HepG2 (cell line): ENCODE results near the gene NCOA3. TPM values are rescaled to one million over a fixed set of nuclear protein-coding genes. Genes with fewer than 3 reads are reported as not detected.

Source experiments
- ATF7-NPFF ChIP-seq: sonication (generic); formaldehyde crosslinking; IDR thresholded peaks from 2 replicates; pipeline ENCODE4 v1.8.1; 2023; ENCODE audit warnings: mild to moderate bottlenecking, low read depth, missing genetic modification reagents, moderate library complexity
- BRCA1 ChIP-seq: sonication (generic); formaldehyde crosslinking; IDR thresholded peaks from 2 replicates; pipeline ENCODE4 v1.4.0; 2020; ENCODE audit warnings: missing genetic modification reagents
- EED ChIP-seq: sonication (generic); formaldehyde crosslinking; IDR thresholded peaks from 2 replicates; pipeline ENCODE4 v1.5.0; 2020; ENCODE audit warnings: mild to moderate bottlenecking, missing genetic modification reagents
- FOSL2 ChIP-seq: sonication (generic); formaldehyde crosslinking; IDR thresholded peaks from 2 replicates; pipeline ENCODE4 v1.4.0; 2020; ENCODE audit warnings: missing genetic modification reagents
- FOXC1 ChIP-seq: sonication (generic); formaldehyde crosslinking; IDR thresholded peaks from 2 replicates; pipeline ENCODE4 v1.8.0; 2022; ENCODE audit warnings: mild to moderate bottlenecking, missing genetic modification reagents, borderline replicate concordance
- FOXJ3 ChIP-seq: sonication (generic); formaldehyde crosslinking; IDR thresholded peaks from 2 replicates; pipeline ENCODE4 v1.4.0; 2020; ENCODE audit warnings: missing genetic modification reagents, mild to moderate bottlenecking, borderline replicate concordance
- GFI1 ChIP-seq: sonication (generic); formaldehyde crosslinking; IDR thresholded peaks from 2 replicates; pipeline ENCODE4 v1.5.0; 2020; ENCODE audit warnings: missing genetic modification reagents, mild to moderate bottlenecking, borderline replicate concordance
- KLF9 ChIP-seq: IDR thresholded peaks from 2 replicates; pipeline ENCODE4 v1.6.1; 2016; ENCODE audit warnings: low read depth
- MIER3 ChIP-seq: IDR thresholded peaks from 2 replicates; pipeline ENCODE4 v1.6.1; 2016; ENCODE audit warnings: missing compliant biosample characterization, borderline replicate concordance
- PRMT3 ChIP-seq: sonication (generic); formaldehyde crosslinking; IDR thresholded peaks from 2 replicates; pipeline ENCODE4 v1.8.1; 2022; ENCODE audit warnings: low read depth, mild to moderate bottlenecking, moderate library complexity, missing genetic modification reagents, borderline replicate concordance
- RBFOX2 ChIP-seq: fragments of 200-400 bp; formaldehyde crosslinking; IDR thresholded peaks from 2 replicates; pipeline ENCODE4 v1.6.1; 2017; ENCODE audit warnings: low read depth, mild to moderate bottlenecking, low read length
- RCOR2 ChIP-seq: IDR thresholded peaks from 2 replicates; pipeline ENCODE4 v1.6.1; 2016; ENCODE audit warnings: missing biosample characterization, missing genetic modification reagents
- SUZ12 ChIP-seq: fragments of 150-350 bp; IDR thresholded peaks from 2 replicates; pipeline ENCODE4 v1.6.1; 2014; ENCODE audit warnings: low read depth, low read length
- TCF7L2 ChIP-seq: IDR thresholded peaks from 2 replicates; pipeline ENCODE4 v1.6.1; 2011; ENCODE audit warnings: mild to moderate bottlenecking, low read depth, low read length, moderate library complexity
- ZNF138 ChIP-seq: sonication (generic); formaldehyde crosslinking; IDR thresholded peaks from 2 replicates; pipeline ENCODE4 v1.5.0; 2020; ENCODE audit warnings: mild to moderate bottlenecking, low read depth, missing genetic modification reagents
- ZNF451 ChIP-seq: sonication (generic); formaldehyde crosslinking; IDR thresholded peaks from 2 replicates; pipeline ENCODE4 v1.5.0; 2020; ENCODE audit warnings: mild to moderate bottlenecking, missing genetic modification reagents
- ZNF496 ChIP-seq: sonication (generic); formaldehyde crosslinking; IDR thresholded peaks from 2 replicates; pipeline ENCODE4 v1.8.1; 2023; ENCODE audit warnings: mild to moderate bottlenecking, moderate library complexity, missing genetic modification reagents; ENCODE audit not compliant: insufficient replicate concordance
- ZNF501 ChIP-seq: sonication (generic); formaldehyde crosslinking; IDR thresholded peaks from 2 replicates; pipeline ENCODE4 v1.5.1; 2020; ENCODE audit warnings: mild to moderate bottlenecking, moderate library complexity, missing genetic modification reagents
- ZNF530 ChIP-seq: sonication (generic); formaldehyde crosslinking; IDR thresholded peaks from 2 replicates; pipeline ENCODE4 v1.5.0; 2020; ENCODE audit warnings: low read depth, mild to moderate bottlenecking, missing genetic modification reagents
- ZNF563 ChIP-seq: sonication (generic); formaldehyde crosslinking; IDR thresholded peaks from 2 replicates; pipeline ENCODE4 v1.8.0; 2022; ENCODE audit warnings: mild to moderate bottlenecking, moderate library complexity, missing genetic modification reagents
- ZNF75D ChIP-seq: sonication (generic); formaldehyde crosslinking; IDR thresholded peaks from 2 replicates; pipeline ENCODE4 v1.8.1; 2023; ENCODE audit warnings: missing genetic modification reagents, mild to moderate bottlenecking, borderline replicate concordance
- ZSCAN9 ChIP-seq: IDR thresholded peaks from 2 replicates; pipeline ENCODE4 v1.6.1; 2016; ENCODE audit warnings: borderline replicate concordance
- polyA plus RNA-seq, 8 experiments: library from polyadenylated mRNA; depleted of rRNA in 3 of 8; stranded (reverse) in 7 of 8; unstranded in 1 of 8; fragments of >200 nt; fragmentation: Illumina TruSeq in 4 of 8; extraction: Trizol in 4 of 8; gene quantifications; 2 replicates each; pipeline versions ENCODE4 v1.2.1 to v1.2.3, GENCODE V29; 2011 to 2016; ENCODE audit warnings: low read depth in 4 of 8, missing spikeins in 1 of 8, mixed read lengths in 1 of 8; ENCODE audit not compliant: insufficient read depth in 1 of 8
- total RNA-seq, 5 experiments: library from RNA; depleted of rRNA; stranded (reverse); fragments of >200 nt; fragmentation: Illumina TruSeq; extraction: Trizol; gene quantifications; 2 replicates each; pipeline ENCODE4 v1.2.3, GENCODE V29; 2016; ENCODE audit warnings: low read depth in 1 of 5
- TF ChIP-seq, protein P1 (sequence below): sonication (generic); formaldehyde crosslinking; IDR thresholded peaks from 2 replicates; pipeline ENCODE4 v1.4.0; 2020; ENCODE audit warnings: missing genetic modification reagents, borderline replicate concordance
- TF ChIP-seq, protein P2 (sequence below): IDR thresholded peaks from 2 replicates; pipeline ENCODE4 v1.6.1; 2016
- TF ChIP-seq, protein P3 (sequence below): sonication (generic); formaldehyde crosslinking; IDR thresholded peaks from 2 replicates; pipeline ENCODE4 v1.4.0; 2020; ENCODE audit warnings: missing genetic modification reagents

Gene NCOA3
- total and polyA plus RNA-seq, 2 of the 13 experiments (the other 11 are each of a cell fraction or from before 2014, with no cell fraction given), result 35.0 to 56.8 TPM

- TF ChIP-seq, protein P1, sequence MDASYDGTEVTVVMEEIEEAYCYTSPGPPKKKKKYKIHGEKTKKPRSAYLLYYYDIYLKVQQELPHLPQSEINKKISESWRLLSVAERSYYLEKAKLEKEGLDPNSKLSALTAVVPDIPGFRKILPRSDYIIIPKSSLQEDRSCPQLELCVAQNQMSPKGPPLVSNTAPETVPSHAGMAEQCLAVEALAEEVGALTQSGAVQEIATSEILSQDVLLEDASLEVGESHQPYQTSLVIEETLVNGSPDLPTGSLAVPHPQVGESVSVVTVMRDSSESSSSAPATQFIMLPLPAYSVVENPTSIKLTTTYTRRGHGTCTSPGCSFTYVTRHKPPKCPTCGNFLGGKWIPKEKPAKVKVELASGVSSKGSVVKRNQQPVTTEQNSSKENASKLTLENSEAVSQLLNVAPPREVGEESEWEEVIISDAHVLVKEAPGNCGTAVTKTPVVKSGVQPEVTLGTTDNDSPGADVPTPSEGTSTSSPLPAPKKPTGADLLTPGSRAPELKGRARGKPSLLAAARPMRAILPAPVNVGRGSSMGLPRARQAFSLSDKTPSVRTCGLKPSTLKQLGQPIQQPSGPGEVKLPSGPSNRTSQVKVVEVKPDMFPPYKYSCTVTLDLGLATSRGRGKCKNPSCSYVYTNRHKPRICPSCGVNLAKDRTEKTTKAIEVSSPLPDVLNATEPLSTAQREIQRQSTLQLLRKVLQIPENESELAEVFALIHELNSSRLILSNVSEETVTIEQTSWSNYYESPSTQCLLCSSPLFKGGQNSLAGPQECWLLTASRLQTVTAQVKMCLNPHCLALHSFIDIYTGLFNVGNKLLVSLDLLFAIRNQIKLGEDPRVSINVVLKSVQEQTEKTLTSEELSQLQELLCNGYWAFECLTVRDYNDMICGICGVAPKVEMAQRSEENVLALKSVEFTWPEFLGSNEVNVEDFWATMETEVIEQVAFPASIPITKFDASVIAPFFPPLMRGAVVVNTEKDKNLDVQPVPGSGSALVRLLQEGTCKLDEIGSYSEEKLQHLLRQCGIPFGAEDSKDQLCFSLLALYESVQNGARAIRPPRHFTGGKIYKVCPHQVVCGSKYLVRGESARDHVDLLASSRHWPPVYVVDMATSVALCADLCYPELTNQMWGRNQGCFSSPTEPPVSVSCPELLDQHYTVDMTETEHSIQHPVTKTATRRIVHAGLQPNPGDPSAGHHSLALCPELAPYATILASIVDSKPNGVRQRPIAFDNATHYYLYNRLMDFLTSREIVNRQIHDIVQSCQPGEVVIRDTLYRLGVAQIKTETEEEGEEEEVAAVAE (CRISPR knock-in tag), result 0 out of 2 replicates have a peak, but pooled peaks have one; percentile 54
- TF ChIP-seq ZNF530 (CRISPR knock-in tag) (no peak), ZNF75D (CRISPR knock-in tag) (no peak), ZNF501 (CRISPR knock-in tag) (peak; percentile 72), ATF7-NPFF (CRISPR knock-in tag) (no peak), KLF9 (CRISPR knock-in tag) (no peak), RCOR2 (CRISPR knock-in tag) (no peak), FOXC1 (CRISPR knock-in tag) (peak; percentile 88; the same call in 1 of the 2 replicates), ZNF451 (0 out of 2 replicates have a peak, but pooled peaks have one; percentile 54), FOXJ3 (CRISPR knock-in tag) (no peak), ZSCAN9 (CRISPR knock-in tag) (peak; percentile 68; the same call in 1 of the 2 replicates), MIER3 (CRISPR knock-in tag) (no peak), PRMT3 (CRISPR knock-in tag) (no peak), SUZ12 (no peak), ZNF563 (CRISPR knock-in tag) (0 out of 2 replicates have a peak, but pooled peaks have one; percentile 31), TCF7L2 (no peak), ZNF138 (CRISPR knock-in tag) (no peak), ZNF496 (no peak), EED (CRISPR knock-in tag) (no peak), GFI1 (CRISPR knock-in tag) (no peak), FOSL2 (CRISPR knock-in tag) (no peak), BRCA1 (CRISPR knock-in tag) (no peak), RBFOX2 (no peak)
- TF ChIP-seq, protein P2, sequence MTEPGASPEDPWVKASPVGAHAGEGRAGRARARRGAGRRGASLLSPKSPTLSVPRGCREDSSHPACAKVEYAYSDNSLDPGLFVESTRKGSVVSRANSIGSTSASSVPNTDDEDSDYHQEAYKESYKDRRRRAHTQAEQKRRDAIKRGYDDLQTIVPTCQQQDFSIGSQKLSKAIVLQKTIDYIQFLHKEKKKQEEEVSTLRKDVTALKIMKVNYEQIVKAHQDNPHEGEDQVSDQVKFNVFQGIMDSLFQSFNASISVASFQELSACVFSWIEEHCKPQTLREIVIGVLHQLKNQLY, result 0 out of 2 replicates have a peak, but pooled peaks have one; percentile 43
- TF ChIP-seq, protein P3, sequence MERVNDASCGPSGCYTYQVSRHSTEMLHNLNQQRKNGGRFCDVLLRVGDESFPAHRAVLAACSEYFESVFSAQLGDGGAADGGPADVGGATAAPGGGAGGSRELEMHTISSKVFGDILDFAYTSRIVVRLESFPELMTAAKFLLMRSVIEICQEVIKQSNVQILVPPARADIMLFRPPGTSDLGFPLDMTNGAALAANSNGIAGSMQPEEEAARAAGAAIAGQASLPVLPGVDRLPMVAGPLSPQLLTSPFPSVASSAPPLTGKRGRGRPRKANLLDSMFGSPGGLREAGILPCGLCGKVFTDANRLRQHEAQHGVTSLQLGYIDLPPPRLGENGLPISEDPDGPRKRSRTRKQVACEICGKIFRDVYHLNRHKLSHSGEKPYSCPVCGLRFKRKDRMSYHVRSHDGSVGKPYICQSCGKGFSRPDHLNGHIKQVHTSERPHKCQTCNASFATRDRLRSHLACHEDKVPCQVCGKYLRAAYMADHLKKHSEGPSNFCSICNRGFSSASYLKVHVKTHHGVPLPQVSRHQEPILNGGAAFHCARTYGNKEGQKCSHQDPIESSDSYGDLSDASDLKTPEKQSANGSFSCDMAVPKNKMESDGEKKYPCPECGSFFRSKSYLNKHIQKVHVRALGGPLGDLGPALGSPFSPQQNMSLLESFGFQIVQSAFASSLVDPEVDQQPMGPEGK (CRISPR knock-in tag), result peak; percentile 54; the same call in 1 of the 2 replicates
These were observed 161.8 kb downstream of the NCOA3 start (continued) for GRCh38 chr20:47663354-47664067.
